HPDE6-E6E7 (cell line): ENCODE results near the gene CCDC92B.
"Not testable (repeated sequence)": the region's sequence is repeated elsewhere in the genome, so short reads cannot be mapped to it uniquely, and the experiment has no call there.

Source experiments
- DNase-seq: peaks from one replicate; pipeline ENCODE4 v3.0.0; 2011; ENCODE audit warnings: missing footprints; ENCODE audit errors: extremely low spot score

Gene CCDC92B

GRCh38 chr17:2703606-2704005 lies 45.8 kb downstream of the CCDC92B start:
- no peak for DNase-seq

DNA sequence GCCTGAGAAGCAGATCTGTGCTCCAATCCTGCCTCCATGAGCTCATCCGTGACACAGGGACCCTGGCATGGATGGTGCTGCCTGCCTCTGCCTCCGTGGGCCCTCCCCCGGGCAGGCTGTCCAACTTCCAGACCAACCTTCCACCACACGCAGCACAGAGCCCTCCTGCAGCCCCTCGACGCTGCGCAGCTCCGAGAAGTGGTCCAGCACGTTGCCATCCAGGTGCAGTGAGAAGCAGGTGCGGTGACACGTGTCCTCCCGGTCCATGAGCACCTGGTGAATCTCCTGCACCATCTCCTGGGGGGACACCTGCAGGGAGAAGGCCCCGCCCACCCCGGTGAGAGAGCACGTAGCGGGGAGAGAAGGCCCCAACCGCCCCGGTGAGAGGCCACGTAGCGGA lies 46.3 kb downstream of the CCDC92B start:
- DNase-seq: no peak

- no peak for DNase-seq
Measured at GRCh38 chr17:2701996-2702741, 47.3 kb downstream of the CCDC92B start.

- DNase-seq: no peak
Measured at GRCh38 chr17:2701161-2701995, 48.1 kb downstream of the CCDC92B start.

DNA sequence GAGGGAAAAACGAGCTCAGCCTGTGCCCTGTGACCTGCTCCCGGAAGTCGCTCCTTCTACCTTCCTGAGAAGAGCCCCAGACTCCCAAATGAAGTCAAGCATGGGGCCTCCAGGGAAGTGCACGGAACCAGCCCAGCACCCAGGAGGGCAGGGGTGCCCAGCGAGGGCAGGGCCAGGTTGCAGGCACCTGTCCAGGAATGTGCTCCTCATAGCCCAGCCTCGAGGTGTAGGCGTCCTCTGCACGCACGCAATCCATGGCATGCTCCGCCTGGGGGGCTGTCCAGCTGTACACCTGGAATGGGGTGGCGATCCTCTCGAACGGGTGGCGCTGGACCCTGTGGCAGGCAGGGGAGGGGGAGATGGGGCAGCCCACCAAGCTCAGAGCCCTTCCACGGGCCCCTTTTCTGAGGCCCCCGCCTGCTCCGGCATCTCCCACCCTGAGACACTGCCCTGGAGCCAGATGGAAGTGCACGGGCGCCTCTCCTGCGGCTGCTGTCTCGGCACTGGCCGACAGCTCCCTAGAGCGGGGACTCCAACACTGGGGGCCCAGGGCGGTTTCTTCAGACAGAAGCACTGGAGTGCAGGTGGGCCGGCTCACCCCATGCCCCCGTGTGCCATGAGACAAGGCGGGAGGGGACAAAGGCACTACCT lies 48.8 kb downstream of the CCDC92B start:
- DNase-seq: no peak

GRCh38 chr17:2700030-2700490 lies 49.4 kb downstream of the CCDC92B start:
- no peak for DNase-seq

DNA sequence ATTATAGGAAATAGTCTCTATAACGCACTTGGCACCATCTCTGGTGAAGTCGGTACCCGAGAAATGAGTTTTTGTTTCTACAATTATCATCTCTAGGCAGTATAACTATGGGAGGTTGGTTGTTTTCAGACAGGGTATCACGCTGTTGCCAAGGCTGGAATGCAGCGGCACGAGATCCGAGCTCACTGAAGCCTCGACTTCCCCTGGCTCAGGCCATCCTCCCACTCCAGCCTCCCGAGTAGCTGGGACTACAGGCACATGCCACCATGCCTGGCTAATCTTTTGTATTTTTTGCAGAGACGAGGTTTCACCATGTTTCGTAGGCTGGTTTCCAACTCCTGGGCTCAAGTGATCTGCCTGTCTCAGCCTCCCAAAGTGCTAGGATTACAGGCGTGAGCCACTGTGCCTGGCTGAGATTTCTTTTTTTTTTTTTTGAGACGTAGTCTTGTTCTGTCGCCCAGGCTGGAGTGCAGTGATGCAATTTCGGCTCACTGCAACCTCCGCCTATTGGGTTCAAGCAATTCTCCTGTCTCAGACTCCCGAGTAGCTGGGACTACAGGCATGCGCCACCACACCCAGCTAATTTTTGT lies 50.1 kb downstream of the CCDC92B start:
- DNase-seq: not testable (repeated sequence)

DNA sequence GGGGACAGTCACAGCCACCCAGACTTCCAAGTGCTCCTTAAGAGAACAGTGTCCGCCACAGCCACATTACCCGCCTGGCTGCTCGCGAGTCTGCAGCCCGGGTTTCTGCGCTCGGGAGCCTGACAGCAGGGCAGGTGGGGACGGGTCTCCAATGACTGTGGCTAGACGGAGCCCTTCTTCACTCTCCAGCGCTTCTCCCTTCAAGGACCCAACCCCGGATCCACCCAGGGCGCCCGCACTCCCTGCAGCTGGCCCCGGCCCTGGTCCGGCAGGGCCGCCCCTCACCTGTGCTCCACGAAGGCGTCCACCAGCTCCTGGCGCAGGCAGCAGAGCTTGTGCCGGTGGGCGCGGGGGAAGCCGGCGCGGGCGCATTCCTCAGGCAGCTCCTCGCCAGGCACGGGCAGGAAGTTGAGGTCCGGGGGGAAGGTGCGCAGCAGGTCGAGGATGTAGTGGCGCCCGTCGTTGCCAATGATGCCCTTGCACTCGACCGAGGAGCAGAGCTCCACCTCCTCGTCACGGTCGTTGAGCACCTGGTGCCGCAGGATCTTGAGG lies 51.8 kb downstream of the CCDC92B start:
- no peak for DNase-seq

GRCh38 chr17:2695961-2696760 lies 53.3 kb downstream of the CCDC92B start:
- no peak for DNase-seq

DNA sequence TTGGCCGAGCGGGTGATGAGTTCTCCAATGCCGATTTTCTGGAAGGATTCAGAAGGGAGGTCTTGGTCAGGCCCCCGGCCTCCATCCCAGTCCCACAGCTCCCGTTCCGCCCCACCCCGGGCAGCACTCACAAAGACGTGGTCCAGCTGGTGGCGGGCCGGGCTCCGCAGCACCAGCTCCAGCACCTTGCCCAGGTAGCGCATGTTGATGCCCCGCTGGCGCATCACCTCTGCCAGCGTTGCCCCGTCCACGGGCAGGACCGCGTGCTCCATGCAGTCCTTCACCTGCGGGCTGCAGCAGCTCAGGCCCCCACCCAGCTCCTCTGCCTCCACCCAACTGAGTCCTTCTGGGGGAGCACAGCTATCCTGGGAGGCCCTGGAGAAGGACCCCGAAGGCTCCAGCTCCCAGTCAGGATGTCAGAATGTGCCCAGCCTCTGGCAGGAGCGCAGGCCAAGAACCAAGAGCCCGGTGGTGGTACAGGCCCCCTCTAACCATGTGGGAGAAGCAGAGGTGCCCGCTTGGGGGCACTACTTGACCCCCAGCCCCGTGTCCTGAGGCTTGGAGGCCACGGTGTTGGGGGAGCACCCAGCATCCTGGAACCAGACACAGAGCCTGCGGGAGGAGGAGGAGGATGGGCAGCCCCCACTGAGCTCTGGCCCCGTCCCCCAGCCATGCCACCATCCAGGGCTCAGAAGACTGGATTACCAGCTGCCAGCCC lies 54.0 kb downstream of the CCDC92B start:
- DNase-seq: no peak

DNA sequence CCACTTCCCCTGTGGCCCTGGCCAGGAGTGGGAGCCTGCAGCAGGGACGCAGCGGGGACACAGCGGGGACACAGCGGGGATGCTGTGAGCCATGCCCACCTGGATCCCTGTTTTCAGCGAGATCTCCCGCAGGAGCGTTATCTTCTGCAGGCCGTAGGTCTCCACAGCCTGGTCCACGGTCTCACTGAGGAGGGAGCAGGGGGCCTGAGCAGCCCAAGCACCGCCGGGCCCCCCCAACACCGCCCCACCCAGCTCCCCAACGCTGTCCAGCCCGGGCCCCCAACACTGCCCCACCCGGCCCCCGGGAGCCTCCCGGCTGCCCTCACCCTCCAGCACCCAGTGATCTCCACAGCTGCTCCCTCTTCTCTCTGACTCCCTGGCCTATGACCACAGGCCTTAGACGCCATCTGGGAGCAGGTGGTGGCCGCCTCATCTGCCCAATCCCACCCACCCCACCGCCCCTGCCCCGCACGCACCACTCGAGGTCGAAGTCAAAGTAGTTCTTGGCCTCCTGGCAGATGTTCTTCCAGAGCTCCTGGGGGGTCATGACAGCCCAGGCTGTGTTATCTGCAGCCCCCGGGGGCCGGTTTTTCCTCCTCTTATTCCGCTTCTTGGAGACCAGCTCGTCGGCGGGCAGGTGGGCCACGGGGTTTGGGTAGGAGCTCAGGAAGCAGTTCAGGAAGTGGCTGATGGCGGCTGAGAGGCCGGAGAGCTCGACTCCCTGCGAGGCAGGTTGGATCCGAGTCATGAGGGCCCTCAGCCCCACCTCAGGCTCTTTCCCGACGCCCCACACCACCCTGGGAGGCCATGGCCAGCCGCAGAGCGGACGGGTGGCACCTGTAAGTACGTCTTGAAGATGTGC lies 54.8 kb downstream of the CCDC92B start:
- DNase-seq: no peak

GRCh38 chr17:2693561-2694380 lies 55.7 kb downstream of the CCDC92B start:
- no peak for DNase-seq

GRCh38 chr17:2692781-2693135 lies 56.7 kb downstream of the CCDC92B start:
- DNase-seq: no peak

GRCh38 chr17:2691965-2692780 lies 57.3 kb downstream of the CCDC92B start:
- DNase-seq: no peak

DNA sequence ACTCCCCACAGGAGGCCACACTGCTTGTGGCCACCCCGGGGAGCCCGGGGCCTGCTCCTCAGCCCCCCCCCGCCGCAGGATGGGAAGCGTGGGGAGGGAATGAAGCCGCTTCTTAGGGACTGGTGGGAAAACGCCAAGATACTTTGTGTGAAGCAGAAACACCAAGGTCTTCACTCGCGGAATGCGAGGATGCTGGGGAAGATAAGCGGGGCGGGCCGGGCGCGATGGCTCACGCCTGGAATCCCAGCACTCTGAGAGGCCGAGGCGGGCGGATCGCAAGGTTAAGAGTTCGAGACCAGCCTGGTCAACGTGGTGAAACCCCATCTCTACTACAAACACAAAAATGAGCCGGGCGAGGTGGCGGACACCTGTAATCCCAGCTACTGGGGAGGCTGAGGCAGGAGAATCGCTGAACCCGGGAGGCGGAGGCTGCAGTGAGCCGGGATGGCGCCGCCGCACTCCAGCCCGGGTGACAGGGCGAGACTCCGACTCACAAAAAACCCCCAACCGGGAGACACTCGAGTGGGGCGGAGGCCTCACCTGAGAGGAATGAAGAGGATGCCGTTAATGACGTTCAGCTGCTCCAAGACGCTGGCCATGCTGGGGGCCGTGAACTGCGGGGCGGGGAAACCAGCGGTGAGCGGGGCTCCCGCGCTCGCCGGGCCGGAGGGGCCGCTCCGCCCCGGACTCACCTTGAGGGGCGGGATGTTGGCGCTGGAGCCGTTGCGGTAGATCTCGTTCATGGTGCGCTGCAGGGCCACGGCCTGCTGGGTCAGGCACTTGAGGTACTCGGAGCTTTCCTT lies 58.2 kb downstream of the CCDC92B start:
- DNase-seq: no peak

DNA sequence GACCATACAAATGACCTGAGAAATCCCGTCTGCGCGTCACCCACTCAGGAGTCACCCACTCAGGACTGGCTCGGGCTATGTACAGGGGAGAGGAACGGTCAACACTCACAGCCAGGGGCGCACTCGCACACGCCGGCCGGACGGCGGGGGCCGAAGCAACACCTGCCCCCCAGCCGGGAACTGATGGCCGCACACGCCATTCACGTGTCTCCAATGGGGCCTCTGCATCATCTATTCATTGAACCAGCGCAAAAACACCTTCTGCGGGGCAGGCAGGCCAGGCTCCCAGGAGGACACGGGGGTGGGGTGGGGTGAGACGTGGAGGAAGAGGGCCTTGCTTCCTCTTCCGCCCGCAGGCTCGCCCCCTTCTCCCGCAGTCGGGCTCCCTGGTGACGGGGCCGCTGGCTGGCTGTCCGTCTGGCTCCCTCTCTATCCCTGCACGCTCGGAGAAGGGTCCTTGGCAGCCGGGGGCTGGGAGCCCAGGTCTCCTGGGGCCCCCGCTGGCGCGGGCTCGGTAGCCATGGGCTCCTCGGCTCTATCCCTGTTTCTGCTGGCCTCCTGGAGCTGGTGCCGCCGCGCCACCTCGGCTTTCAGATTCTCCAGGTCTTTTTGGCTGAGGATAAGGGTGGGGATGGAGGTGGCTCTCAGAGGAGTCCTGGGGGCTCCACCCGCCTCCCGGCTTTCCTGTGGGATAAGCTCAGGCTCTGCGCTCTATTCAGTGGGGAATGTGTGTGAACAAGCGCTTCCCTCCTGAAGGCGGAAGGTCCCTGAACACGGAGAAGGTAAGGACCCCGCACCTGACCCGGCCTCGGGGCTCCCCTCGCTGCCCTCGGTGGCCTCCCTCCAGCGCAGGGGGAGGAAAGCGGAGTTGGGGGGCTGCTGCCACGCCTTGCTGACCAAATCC lies 59.0 kb downstream of the CCDC92B start:
- no peak for DNase-seq
